NCI-H146 (cell line): ENCODE measurements around the gene ARFGEF3.

Experiments
- DNase-seq: peaks from one replicate; lab custom pipeline; 2025; lab: John Stamatoyannopoulos, UW

Gene ARFGEF3

GRCh38 chr6:138162955-138163575 is 1.3 kb downstream of the ARFGEF3 start:
- no peak for DNase-seq

GRCh38 chr6:138175596-138175995 is 13.9 kb downstream of the ARFGEF3 start:
- DNase-seq: no peak

GRCh38 chr6:138176652-138177232 is 15.0 kb downstream of the ARFGEF3 start:
- no peak for DNase-seq

GRCh38 chr6:138182939-138183789 is 21.4 kb downstream of the ARFGEF3 start:
- DNase-seq: peak; percentile 96

- DNase-seq: no peak
Observed at GRCh38 chr6:138183790-138184134, 22.0 kb downstream of the ARFGEF3 start.

GRCh38 chr6:138184230-138184629 is 22.5 kb downstream of the ARFGEF3 start:
- no peak for DNase-seq

GRCh38 chr6:138187156-138187555 is 25.4 kb downstream of the ARFGEF3 start:
- DNase-seq: no peak

GRCh38 chr6:138188278-138188941 is 26.7 kb downstream of the ARFGEF3 start:
- DNase-seq: peak; percentile 54

- DNase-seq: peak; percentile 27
Observed at GRCh38 chr6:138194287-138194686, 32.5 kb downstream of the ARFGEF3 start.

- DNase-seq: no peak
Observed at GRCh38 chr6:138196122-138196738, 34.5 kb downstream of the ARFGEF3 start.

- DNase-seq: no peak
Observed at GRCh38 chr6:138197570-138197969, 35.8 kb downstream of the ARFGEF3 start.

- DNase-seq: no peak
Observed at GRCh38 chr6:138198430-138199091, 36.8 kb downstream of the ARFGEF3 start.

GRCh38 chr6:138201836-138202235 is 40.1 kb downstream of the ARFGEF3 start:
- no peak for DNase-seq

GRCh38 chr6:138203315-138203714 is 41.6 kb downstream of the ARFGEF3 start:
- DNase-seq: no peak

GRCh38 chr6:138204303-138204702 is 42.6 kb downstream of the ARFGEF3 start:
- no peak for DNase-seq

GRCh38 chr6:138204792-138205384 is 43.1 kb downstream of the ARFGEF3 start:
- peak; percentile 19 for DNase-seq

- peak; percentile 50 for DNase-seq
Observed at GRCh38 chr6:138205437-138206094, 43.8 kb downstream of the ARFGEF3 start.

- DNase-seq: no peak
Observed at GRCh38 chr6:138206862-138207261, 45.1 kb downstream of the ARFGEF3 start.

- peak; percentile 44 for DNase-seq
Observed at GRCh38 chr6:138211048-138211581, 49.4 kb downstream of the ARFGEF3 start.

GRCh38 chr6:138211601-138212000 is 49.9 kb downstream of the ARFGEF3 start:
- DNase-seq: no peak
